GM11168 (cell line): Measurements from ENCODE around the gene CAMTA1.

Experiments
- in situ Hi-C: fragments of 300-500 bp; cut with MboI; formaldehyde crosslinking; loops from one replicate; pipeline ENCODE4 v1.12.0; 2022; ENCODE audit warnings: low sequenced_read_pairs; ENCODE audit not compliant: unreplicated experiment

Gene CAMTA1

DNA sequence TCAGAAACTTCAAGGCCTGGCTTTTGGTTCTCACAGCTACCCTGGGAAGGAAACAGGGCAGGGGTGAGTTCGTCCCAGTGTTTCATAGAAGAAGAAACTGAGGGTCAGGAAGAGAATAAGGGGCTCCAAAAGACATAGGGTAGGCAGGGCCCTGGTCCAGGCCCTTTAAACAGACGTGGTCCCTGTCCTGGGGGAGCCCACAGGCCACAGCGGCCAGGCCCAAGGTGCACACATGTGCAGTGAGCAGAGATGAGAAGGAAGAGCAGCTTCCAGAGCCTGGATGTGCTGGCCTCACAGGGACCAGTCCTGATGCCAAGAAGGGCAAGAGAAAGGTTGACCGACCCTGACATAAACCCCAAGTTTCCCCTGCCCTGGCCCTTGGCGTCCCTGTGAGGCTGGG is 690.4 kb downstream of the CAMTA1 start:
- in situ Hi-C loops, result no loop called here

DNA sequence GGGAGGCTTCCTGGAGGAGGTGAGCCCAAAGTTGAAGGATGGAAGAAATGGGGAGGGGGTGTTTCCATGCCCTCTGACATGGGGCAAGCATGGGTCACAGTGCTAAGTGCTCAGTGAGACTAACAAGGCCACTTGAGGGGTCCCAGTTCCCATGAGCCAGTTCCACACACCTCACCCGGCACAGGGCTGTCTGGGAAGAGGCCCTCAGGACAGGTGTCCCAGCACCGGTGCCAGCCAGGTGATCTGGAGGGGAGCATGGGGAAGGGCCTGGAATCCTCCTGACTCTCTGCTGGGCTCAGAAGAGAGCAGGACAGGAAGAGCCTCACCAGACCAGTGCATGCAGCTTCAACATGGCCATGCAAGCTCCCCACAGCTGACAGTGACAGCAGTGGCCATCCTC is 691.1 kb downstream of the CAMTA1 start:
- in situ Hi-C loops, result no loop called here

DNA sequence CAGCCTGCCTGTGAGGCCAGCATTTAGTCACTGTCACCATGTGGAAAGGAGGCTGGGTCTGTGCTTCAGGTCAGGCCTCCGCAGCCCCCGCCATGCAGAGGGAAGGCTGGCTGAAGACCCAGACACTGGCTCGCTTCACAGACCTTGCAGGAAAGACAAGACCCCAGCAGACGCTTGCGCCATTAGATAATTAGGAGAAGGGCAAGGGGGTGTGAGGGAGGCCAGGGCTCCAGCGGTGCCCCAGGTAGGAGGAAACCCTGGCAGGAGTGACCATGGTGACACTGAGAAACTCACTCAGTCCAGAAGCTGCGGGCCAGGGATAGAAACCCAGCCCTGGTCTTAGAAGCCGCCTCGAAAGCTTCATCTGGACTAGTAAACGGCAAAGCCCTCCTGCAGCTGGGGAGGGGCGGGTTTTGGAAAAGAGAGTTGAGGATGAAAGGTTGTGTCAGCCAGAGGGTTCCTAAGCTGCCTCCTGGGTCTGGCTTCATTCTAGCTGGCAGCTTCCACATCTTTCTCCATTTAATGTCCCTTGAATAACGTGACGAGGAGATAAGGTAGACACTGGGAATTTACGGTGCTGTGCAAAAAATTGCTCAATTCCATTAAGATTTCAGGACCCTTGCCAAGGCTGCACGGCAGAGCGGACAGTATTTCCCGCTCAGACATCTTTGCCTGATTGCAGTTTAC is 691.8 kb downstream of the CAMTA1 start:
- in situ Hi-C loops, result no loop called here

DNA sequence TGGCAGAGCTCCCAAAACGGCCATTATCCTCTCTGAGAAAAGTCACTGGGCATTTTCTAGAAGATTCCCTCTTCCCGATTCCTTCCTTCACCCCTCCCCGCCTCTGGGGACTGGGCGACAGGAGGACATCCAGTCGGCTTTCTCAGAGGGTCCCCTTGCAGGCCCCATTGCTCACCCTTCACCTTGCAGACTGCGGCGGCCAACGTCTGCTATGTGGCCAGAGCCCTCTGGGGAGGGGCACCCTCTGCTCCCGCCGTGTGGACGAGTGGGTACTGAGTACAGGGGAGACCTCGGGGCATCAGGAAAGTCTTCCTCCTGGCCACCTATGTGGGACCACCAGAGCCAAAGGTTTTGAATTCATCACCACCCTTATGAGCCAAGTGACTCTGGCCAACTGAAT is 692.3 kb downstream of the CAMTA1 start:
- in situ Hi-C loops, result no loop called here

DNA sequence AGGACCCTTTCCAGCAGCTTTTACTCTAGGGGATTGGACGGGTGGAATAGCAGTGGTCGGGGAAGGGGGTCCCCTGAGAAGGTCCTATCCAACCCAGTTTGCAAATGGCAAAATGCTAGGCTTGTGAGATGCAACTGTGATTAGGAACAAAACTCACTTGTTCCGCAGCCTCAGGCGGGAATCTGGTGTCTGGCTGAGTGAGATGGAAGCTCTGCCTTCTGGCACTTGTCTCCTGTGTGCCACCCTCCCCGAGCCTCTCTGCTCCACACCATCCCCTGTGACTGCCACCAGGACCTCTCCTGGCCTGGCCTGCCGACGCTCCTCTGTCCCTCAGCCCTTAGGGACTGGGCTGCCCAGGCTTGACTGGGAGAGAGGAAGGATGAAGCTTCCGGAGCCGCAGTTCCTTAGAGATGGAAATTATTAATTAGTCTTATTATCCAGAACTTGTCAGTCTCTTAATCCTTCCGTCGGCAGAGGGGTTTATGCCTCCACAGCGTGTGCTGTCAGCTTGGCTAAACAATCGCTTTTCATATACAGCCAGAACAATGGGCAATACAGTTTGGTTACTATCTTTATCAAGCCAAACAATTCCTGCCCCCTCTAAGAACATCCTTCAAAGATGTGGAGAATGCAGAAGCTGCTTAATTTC is 693.0 kb downstream of the CAMTA1 start:
- in situ Hi-C loops, result no loop called here

DNA sequence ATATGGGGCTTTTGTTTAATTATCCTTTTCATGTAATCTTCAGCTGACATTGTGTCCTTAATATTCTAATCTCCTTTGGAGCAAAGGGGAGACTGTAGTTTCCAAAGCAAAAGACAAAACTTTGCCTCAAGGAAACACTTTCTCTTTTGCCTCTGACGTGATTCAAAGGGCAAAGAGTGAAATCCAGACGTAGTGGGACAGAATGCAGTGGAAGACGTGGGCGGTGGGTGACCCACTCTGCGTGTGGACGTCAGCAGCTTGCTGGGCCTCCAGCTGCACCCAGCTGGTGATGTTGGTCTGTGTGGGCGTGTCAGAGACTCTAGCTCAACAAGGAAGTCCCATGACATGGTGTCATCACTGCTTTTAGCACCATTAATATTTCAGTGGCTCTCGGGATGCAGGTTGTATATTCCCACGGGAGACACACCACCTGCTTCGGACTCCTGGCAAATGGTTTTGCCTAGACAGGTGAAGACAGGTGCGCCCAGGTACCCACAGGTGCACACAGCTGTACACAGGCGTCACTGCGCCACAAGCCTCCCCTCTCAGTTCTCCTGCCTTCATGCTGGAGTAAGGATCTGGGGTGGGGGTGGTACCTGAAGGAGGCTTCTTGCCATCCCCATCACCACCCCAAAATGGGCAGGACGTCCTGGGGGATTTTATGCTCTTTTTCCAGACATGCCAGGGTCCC is 693.7 kb downstream of the CAMTA1 start:
- in situ Hi-C loops, result no loop called here

DNA sequence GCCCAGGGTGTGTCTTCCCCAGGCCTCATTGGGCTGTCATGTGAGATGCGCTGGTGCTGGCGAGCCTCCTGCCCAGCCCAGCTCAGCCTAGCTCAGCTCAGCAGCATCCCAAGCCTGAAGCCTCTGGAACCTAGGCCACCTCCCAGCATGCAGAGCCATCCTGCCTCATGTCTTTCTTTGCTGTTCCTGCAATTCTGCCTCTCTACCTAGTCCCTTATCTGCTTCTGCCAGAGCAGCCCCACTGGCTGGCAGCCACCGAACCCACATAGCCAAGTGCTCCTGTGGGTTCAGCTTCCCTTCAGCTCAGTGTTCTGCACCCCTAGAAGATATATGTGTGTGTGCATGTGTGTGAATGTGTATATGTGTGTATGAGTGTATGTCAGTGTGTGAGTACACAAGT is 694.3 kb downstream of the CAMTA1 start:
- in situ Hi-C loops, result no loop called here

DNA sequence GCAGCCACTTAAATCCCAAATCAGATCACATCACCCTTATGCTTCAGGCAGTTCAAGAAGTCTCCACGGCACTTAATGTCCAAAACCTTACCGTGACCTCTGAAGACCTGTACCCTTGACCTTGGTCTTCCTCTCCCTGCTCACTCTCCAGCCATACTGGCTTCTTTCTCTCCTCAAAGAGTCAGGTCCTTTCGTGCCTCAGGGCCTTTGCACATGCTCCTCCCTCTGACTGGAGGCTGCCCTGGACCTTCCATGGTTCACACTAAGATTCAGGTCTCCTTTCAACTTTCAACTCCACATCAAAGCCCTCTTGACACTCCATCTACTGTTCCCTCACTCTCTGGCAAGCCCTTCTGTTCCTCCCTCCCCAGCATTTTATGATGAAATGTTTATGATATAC is 695.9 kb downstream of the CAMTA1 start:
- in situ Hi-C loops, result no loop called here

DNA sequence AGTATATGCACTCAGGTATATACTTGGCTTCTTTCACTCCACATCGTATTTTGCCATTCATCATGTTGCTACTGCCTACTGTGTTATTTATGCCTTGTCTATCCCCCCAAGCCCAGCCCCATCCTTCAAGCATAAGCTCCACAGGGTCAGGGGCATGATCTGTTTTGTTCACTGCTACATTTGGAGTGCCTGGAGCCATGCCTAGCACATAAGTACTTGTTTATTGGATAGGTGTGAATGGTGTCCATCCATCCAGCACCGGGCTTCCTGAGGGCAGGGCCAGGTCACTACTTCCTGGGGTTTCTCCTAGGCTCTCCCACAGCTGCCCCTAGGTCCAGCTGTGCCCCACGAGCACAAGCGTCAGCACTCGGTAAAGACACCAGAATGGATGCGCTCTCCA is 696.8 kb downstream of the CAMTA1 start:
- in situ Hi-C loops, result no loop called here

DNA sequence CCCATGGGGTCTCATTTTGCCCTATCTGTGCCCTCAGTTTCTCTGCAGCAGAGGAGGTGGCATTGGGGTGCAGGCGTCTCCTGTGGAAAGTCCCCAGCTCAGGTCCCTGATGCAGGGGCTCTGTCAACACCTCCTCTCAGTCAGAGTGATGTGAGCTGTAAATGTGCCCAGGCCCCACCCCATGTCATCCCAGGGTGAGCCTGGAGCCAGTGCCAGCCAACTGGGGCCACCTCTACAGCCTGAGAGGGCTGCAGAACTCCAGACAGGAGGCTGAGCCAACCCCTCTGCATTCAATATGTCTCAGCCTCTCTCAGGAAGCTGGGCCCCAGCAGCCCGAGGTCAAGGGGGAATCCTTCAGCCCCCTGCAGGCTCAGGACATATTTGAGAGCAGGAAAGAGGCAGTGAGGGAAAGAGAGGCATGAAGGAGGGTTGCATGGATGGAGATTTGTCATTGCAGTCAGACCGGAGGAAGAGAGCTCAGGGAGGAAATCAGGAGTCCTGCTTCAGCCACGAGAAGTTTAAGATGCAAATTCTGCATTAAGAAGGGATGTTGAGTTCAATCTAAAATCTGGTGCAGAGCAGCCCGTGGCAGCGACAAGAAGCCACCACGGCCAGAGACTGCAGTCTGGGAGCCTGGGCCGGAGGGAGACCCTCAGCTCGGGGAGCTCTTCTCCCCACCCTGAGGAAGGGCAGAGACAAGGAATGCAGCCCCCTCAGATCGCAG is 697.7 kb downstream of the CAMTA1 start:
- in situ Hi-C loops, result no loop called here

DNA sequence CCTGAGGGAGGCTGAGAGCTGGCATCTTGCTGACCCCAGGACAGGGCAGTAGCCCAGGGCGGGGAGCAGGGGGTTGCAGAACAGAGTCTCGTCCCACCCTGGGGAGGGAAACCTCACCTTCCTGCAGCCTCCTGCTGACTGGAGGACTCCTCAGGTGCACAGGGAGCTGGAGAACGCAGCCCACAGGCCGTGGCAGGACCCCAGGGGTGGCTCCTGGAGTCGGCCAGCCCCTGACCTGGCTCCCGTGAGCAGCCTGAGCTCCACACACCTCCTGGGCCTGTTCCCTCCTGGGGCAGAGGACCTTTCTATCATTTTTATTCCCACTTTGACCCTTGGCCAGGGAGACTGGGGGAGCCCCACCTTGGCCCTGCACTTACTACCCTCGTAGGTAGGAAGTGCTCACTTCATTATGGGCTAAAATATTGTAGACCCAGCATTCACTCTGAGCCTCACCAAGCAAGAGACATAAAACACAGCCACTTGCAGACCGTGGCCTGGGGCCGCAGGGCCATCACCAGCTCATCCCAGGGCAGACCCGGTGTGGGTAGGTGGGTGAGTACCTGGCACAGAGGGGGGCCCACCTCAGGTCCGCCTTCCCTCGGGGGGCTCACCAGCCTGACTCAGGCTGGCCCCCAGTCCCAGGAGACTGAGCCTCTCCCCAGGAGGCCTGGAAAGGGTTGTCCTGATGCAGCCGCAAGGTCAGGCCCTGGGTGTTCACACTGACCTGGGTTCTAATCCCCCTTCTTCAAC is 698.6 kb downstream of the CAMTA1 start:
- in situ Hi-C loops, result no loop called here

DNA sequence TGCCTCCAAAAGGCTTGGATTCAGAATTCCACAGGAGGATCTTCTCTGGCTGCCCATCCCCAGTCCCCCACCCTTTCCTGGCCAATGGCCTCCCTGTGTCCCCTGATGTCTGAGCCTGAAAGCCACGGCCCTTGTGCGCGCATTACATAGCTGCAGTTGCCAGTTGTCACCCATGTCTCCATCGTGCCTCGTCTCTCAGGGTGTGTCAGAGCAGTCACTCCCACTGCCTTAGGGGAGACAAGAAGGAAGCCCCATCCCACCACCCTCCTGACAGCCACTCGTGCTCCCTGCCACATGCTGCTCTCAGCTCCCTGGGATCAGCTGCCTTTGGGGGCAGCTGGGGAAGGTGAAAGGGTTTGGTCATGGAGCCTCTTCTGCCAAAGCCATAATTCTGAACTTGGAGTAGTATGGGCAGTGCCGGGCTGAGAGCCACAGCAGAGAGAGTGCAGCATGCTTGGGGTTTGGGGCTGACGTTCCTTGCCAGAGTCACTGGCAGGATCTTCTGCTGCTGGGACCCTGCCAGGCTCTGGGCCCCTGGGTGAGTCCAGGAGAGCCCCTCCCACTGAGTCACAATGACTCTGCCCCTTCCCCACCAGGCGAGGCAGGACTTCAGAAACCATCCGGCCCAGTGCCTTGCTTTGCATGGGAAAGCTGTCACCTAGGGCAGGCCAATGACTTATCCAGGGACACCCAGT is 700.0 kb downstream of the CAMTA1 start:
- in situ Hi-C loops, result no loop called here

DNA sequence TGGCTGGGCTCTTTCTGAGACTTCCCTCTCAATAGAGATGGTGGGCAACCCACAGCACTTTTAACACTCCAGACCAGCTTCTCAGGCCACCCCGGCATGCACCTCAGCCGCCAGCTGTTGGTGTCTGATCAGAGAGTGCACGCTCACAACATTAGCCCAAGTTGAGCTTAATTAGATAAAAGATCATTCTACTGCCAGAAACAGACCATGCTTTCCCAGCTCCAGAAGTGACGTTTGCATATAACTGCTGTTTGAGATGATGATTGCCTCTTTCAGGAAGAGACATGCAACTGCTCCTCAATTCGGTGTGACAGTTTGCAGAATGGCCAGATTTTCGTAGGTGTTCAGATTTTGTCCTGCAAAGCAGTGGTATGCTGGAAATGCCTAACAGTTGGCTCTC is 700.6 kb downstream of the CAMTA1 start:
- in situ Hi-C loops, result no loop called here

DNA sequence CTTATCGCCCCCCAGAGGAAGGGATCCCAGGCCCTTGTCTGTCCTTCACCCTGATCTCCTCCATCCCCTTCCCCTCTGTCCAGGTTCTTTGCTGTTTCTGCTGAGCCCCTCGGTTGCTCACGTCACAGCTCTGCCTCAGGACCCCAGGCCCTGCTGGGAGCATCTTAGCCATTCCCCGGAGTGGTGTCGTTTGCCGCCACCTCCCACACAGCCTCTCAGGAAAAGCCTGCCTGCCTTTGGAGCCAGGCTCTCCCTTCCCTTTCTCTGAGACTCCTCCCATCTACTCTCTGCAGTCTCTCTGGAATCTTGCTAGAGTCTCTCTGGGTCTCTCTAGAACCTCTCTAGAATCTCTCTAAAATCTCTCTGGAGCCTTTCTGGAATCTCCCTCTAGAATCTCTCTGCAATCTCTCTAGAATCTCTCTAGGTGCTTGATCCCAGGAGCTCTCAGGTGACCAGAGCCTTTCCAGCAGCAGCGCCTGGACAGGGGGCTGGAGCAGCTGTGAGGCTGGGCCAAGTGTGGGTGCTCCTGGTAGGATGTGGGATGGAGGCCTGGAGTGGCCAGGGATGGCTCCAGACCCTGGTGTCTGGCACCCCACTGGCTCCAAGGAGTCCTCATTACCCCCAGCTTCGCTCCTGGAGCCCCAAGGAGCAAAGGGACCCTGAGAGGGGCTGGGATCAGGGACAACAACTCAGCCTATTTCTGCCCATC is 702.7 kb downstream of the CAMTA1 start:
- in situ Hi-C loops, result no loop called here

DNA sequence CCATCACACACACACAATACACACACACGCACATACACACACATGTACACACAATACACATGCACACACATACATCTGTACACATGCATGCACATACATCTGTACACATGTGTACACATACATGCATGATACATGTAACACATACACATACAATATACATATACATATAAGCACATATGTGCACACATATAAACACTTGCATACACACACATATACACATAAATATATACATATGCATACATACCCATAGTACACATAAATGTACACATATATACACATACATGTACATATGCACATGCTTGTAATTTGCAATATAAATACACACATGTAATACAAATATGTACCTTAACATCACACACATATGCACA is 703.2 kb downstream of the CAMTA1 start:
- in situ Hi-C loops, result no loop called here

DNA sequence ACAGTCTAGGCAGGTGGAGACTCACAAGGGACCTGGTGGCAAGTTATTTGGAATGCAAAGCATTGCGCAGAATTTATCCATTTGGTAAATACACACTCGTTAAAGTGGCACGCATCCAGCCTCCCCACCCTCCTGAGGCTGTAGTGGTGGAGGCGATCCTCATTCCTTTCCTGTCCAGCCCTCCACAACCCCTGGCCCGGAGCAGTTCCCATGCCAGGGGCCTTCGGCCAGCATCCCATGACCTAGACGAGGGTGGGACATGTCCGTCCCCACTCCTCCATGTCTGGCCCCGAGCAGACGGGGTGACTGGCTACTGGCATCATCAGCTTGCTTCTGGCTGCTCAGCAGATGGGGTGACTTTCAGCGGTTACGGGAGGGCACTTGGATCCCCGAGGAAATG is 704.3 kb downstream of the CAMTA1 start:
- in situ Hi-C loops, result no loop called here

DNA sequence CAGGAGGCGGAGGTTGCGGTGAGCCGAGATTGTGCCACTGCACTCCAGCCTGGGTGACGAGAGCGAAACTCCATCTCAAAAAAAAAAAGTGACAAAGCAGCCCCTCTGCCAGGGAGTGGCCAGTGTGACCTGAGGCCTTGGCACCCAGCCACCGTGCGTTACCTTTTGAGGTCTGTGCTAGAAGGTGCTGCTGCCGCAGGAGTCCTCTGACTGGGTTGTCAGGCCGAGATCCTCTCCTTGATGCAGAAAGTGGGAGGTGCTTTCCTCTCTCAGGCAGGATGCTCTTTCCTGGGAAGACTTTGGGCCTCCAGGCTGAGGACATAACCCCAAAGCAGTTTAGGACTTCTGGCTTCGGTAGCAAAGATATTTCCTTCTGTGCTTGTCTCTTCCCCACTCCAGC is 705.3 kb downstream of the CAMTA1 start:
- in situ Hi-C loops, result no loop called here

DNA sequence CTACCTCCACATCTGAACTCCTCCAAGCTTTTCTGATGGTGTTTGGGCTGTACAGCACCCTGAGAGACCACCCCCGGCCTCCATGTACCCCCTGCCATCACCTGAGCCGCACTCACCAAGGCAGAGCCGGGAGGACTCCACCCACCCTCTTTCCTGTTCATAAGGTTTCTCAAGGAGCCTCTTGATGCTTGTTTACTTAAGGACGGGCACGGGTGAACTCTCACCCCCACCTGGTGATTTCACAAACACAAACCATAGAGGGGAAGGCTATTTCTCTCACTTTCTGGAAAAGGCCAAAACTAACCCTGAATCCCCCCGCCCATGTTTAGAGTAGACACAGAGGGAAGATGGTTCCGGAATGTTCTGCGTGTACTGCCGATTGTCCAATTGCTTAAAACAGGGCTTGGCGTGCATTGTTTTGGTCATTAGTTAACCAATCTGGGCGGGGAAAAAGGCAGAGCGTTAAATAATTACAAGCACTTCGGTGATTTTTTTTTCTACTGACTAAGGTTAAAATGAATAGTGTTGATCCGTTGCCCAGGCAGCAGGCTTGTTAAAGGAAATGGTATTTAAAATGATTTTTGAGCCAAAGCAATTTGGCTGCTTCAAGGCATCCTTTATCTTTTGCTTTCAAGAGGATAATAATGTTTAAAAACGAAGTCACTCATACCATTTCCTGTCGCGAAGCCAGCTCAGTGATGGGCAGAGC is 706.0 kb downstream of the CAMTA1 start:
- in situ Hi-C loops, result no loop called here

DNA sequence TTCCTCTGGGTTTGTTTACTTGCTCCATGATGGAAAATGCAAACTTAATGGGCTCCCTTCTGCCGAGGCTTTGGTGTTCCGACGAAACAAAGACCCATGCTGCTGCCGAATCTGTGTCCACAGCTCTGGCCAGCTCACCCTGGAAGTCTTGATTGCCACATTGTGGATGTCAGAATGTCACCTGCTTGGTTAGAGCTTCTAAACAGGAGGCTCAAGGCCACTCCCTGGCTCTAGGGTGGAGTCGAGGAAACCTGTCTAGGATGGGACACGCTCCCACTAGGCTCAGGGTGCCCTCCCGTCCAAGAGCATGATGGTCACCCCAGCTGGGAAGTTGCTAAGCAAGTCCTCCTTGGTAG is 706.5 kb downstream of the CAMTA1 start:
- in situ Hi-C loops, result no loop called here
